22Rv1 (cell line): ENCODE results near the gene GALNT17.

Experiments used
- CTCF ChIP-seq: fragments of 450-650 bp; IDR thresholded peaks from 2 replicates; pipeline ENCODE4 v1.5.1; 2017; ENCODE audit warnings: mild to moderate bottlenecking
- ZFX ChIP-seq: fragments of 450-650 bp; IDR thresholded peaks from 2 replicates; pipeline ENCODE4 v1.6.1; 2017; ENCODE audit warnings: antibody characterized with exemption, borderline replicate concordance

DNA sequence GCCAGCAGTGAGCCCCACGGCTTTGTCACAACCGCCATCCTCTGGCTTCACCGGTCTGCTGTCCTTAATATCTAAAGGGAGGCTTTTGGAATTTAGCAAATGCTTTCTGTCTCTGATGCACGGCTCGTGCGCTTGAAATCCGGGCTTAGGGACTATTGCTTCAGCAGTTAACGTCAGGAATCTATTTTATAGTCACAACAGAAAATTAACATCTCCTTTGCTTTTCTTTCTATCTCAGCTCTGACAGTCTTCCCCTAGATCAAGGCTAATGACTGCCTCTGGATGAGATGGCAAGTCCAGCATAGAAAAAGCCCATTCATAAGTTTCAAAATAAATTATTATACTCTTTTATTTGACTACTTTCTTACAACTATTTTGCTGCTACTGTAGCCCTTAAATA is 423.8 kb downstream of the GALNT17 start:
- TF ChIP-seq CTCF (no peak), ZFX (no peak)
